GM12865 (cell line): ENCODE measurements around the gene TCF12.

ENCODE experiments used
- DNase-seq: peaks from one replicate; pipeline ENCODE4 v3.0.0; 2010; ENCODE audit warnings: low read depth
- H3K4me3 ChIP-seq: 2 replicates; pipeline ENCODE4 v1.5.1; 2011; ENCODE audit warnings: mild to moderate bottlenecking, low read depth, low read length, control low read depth
- CTCF ChIP-seq: IDR thresholded peaks from 2 replicates; pipeline ENCODE4 v1.5.1; 2011; ENCODE audit warnings: low read length, control low read depth, low read depth, inconsistent platforms; ENCODE audit not compliant: insufficient read depth; ENCODE audit errors: missing control alignments

TCF12 gene

GRCh38 chr15:57312006-57312317, 393.5 kb downstream of the TCF12 start:
- TF ChIP-seq CTCF, result no peak
- DNase-seq, result no peak
- no peak overlapping the region for H3K4me3 ChIP-seq

GRCh38 chr15:57312318-57313133, 394.1 kb downstream of the TCF12 start:
- no peak for TF ChIP-seq CTCF
- no peak for DNase-seq
- H3K4me3 ChIP-seq, result no peak overlapping the region

- DNase-seq, result no peak
- no peak overlapping the region for H3K4me3 ChIP-seq
- TF ChIP-seq CTCF, result no peak
Measured at GRCh38 chr15:57313134-57313483, 394.7 kb downstream of the TCF12 start.

GRCh38 chr15:57314221-57314620, 395.8 kb downstream of the TCF12 start:
- H3K4me3 ChIP-seq, result no peak overlapping the region
- TF ChIP-seq CTCF, result no peak
- DNase-seq, result no peak

DNA sequence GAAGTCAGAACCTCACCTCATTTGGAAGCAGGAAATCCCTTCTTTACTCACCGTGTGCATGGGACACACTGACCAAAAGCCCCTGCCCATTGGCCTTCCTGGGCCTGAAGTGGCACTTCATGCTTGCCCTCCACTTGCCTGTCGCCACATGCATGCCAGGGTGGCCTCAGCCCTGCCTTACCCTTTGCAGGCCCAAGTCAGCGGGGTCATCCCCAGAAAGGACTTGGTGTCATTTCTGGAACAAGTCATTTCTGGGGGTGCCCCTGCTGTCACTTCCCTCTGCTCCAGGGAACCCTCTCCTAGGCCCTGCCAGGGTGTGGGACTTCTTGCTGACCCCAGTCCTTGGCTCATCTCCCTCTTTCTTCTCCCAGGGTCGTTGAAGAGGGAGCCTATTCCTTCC, 398.0 kb downstream of the TCF12 start:
- no peak for DNase-seq
- TF ChIP-seq CTCF, result no peak
- H3K4me3 ChIP-seq, result no peak overlapping the region

- H3K4me3 ChIP-seq, result no peak overlapping the region
- no peak for TF ChIP-seq CTCF
- no peak for DNase-seq
Measured at GRCh38 chr15:57319226-57319918, 400.9 kb downstream of the TCF12 start.
